ENCODE data around the gene GNPTG. TPM values are rescaled to one million over a fixed set of nuclear protein-coding genes. Genes with fewer than 3 reads are reported as not detected.

The GNPTG gene
- total and polyA plus RNA-seq, 2 donors (not counting 1 experiment from before 2014, with no cell fraction given) = 76.0 to 109 TPM

GRCh38 chr16:1317479-1318267 lies 34.1 kb upstream of the GNPTG start:
- H3K9me3 ChIP-seq (ENCODE audit: control extremely low read depth in 1 of 3, control insufficient read depth in 2 of 3, insufficient read depth in 1 of 3, low read length in 2 of 3) = no peaks in the 10 kb centered on the region
- no peak for TF ChIP-seq CTCF (IDR thresholded peaks at IDR 0.05)
- TF ChIP-seq EZH2 (IDR thresholded peaks at IDR 0.05; ENCODE audit: borderline replicate concordance, insufficient read depth, low read depth, low read length, poor library complexity, severe bottlenecking) = no peak
- POLR2A ChIA-PET = no interaction called here
- H4K20me1 ChIP-seq (ENCODE audit: control insufficient read depth, insufficient read depth, low read length, poor library complexity, severe bottlenecking) = peaks cover 91% of the 10 kb centered on the region
- Mint-ChIP-seq H3K4me3 (no peak overlapping the region), H3K27me3 (no peaks in the 10 kb centered on the region), H3K4me1 (peaks cover 15% of the 10 kb centered on the region), H3K9me3 (ENCODE audit: insufficient read depth) (no peaks in the 10 kb centered on the region), H3K27ac (no peak overlapping the region)
- peaks cover 0 to 89% of the 10 kb centered on the region in 2 experiments for H3K36me3 ChIP-seq (replicated peaks in 1 of 2; ENCODE audit: control extremely low read depth in 1 of 2, control insufficient read depth in 1 of 2, extremely low read depth in 1 of 2, insufficient read depth in 2 of 2, low read length in 1 of 2)
- intact Hi-C loops (cut with micrococcal nuclease) = no loop called here
- H3K4me2 ChIP-seq (replicated peaks; ENCODE audit: low read depth, low read length, poor library complexity, severe bottlenecking) = no peak overlapping the region
- H3K4me3 ChIP-seq (ENCODE audit: control extremely low read depth in 1 of 5, extremely low read depth in 1 of 5, insufficient read depth in 1 of 5, low read depth in 2 of 5, low read length in 4 of 5) = no peak overlapping the region
- WGBS (ENCODE audit: insufficient coverage) = 96% methylated on average over 23 of the region's 32 CpGs
- peaks cover 3 to 9% of the 10 kb centered on the region in 2 donors for H3K4me1 ChIP-seq (ENCODE audit: control insufficient read depth in 2 of 2, insufficient read depth in 2 of 2, low read length in 2 of 2)
- no peak overlapping the region for H2AFZ ChIP-seq (ENCODE audit: insufficient read depth, low read depth, low read length, poor library complexity, severe bottlenecking)
- no peak for DNase-seq
- H3K9ac ChIP-seq (ENCODE audit: low read length) = no peak overlapping the region
- no peak for ATAC-seq (ENCODE audit: low read depth)
- H3K79me2 ChIP-seq (ENCODE audit: control insufficient read depth, insufficient read depth, low read length) = peaks cover 81% of the 10 kb centered on the region
- H3K27me3 ChIP-seq (replicated peaks in 1 of 4; ENCODE audit: control extremely low read depth in 1 of 4, control insufficient read depth in 3 of 4, insufficient read depth in 4 of 4, low read length in 3 of 4) = no peaks in the 10 kb centered on the region
- CTCF ChIA-PET = interaction anchor here (1.0 to 1.3 kb wide), 3 partner anchors 17 to 47 kb away, joined by 3 to 4 read pairs (median 4); no protein-coding TSS in a partner anchor
- H3K27ac ChIP-seq (ENCODE audit: low read length in 2 of 2) = no peak overlapping the region

DNA sequence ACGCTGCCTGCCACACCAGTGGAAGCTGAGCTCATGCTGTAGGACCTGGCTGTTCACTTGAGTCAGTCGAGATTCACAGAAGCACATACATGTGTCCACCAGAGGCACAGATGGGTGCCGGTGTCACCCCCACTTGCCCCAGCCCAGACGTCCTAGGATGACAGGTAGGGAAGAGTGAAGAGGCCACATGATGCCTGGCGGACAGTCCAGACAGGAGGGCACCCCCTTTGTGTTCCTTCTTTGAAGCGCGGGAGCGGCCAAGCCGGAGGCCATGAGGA lies 33.5 kb upstream of the GNPTG start:
- no peak overlapping the region for H2AFZ ChIP-seq (ENCODE audit: insufficient read depth, low read depth, low read length, poor library complexity, severe bottlenecking)
- no peaks in the 10 kb centered on the region for H3K27me3 ChIP-seq (replicated peaks in 1 of 4; ENCODE audit: control extremely low read depth in 1 of 4, control insufficient read depth in 3 of 4, insufficient read depth in 4 of 4, low read length in 3 of 4)
- H3K4me2 ChIP-seq (replicated peaks; ENCODE audit: low read depth, low read length, poor library complexity, severe bottlenecking) = no peak overlapping the region
- no peak overlapping the region for H3K4me3 Mint-ChIP-seq
- H4K20me1 ChIP-seq (ENCODE audit: control insufficient read depth, insufficient read depth, low read length, poor library complexity, severe bottlenecking) = peaks cover 87% of the 10 kb centered on the region
- DNase-seq (no peak), ATAC-seq (ENCODE audit: low read depth) (no peak)
- H3K9me3 Mint-ChIP-seq (ENCODE audit: insufficient read depth) = no peaks in the 10 kb centered on the region
- no peaks in the 10 kb centered on the region for H3K9me3 ChIP-seq (ENCODE audit: control extremely low read depth in 1 of 3, control insufficient read depth in 2 of 3, insufficient read depth in 1 of 3, low read length in 2 of 3)
- no peak overlapping the region for H3K9ac ChIP-seq (ENCODE audit: low read length)
- peaks cover 9% of the 10 kb centered on the region for H3K4me1 Mint-ChIP-seq
- no peak overlapping the region for H3K27ac Mint-ChIP-seq
- intact Hi-C loops (cut with micrococcal nuclease) = no loop called here
- no peak overlapping the region for H3K27ac ChIP-seq (ENCODE audit: low read length in 2 of 2)
- CTCF ChIA-PET = interaction anchor here (1.0 kb wide), 1 partner anchor 18 kb away, joined by 3 read pairs; no protein-coding TSS in a partner anchor
- POLR2A ChIA-PET = no interaction called here
- peaks cover 0 to 86% of the 10 kb centered on the region in 2 experiments for H3K36me3 ChIP-seq (replicated peaks in 1 of 2; ENCODE audit: control extremely low read depth in 1 of 2, control insufficient read depth in 1 of 2, extremely low read depth in 1 of 2, insufficient read depth in 2 of 2, low read length in 1 of 2)
- no peak overlapping the region for H3K4me3 ChIP-seq (ENCODE audit: control extremely low read depth in 1 of 5, extremely low read depth in 1 of 5, insufficient read depth in 1 of 5, low read depth in 2 of 5, low read length in 4 of 5)
- no peaks in the 10 kb centered on the region for H3K27me3 Mint-ChIP-seq
- TF ChIP-seq CTCF (IDR thresholded peaks at IDR 0.05) (no peak), EZH2 (IDR thresholded peaks at IDR 0.05; ENCODE audit: borderline replicate concordance, insufficient read depth, low read depth, low read length, poor library complexity, severe bottlenecking) (no peak)
- peaks cover 0 to 4% of the 10 kb centered on the region in 2 donors for H3K4me1 ChIP-seq (ENCODE audit: control insufficient read depth in 2 of 2, insufficient read depth in 2 of 2, low read length in 2 of 2)
- peaks cover 76% of the 10 kb centered on the region for H3K79me2 ChIP-seq (ENCODE audit: control insufficient read depth, insufficient read depth, low read length)
- WGBS (ENCODE audit: insufficient coverage) = 85% methylated on average over 9 of the region's 9 CpGs
